CD14-positive monocyte (primary cell): Measurements from ENCODE around the gene BMS1. TPM values are rescaled to one million over a fixed set of nuclear protein-coding genes. Genes with fewer than 3 reads are reported as not detected.
"Not testable (repeated sequence)": the region's sequence is repeated elsewhere in the genome, so short reads cannot be mapped to it uniquely, and the experiment has no call there.

Experiments
- DNase-seq, 3 donors: peaks; one replicate each; pipeline ENCODE4 v3.0.0-alpha.2; 2011 to 2022
- H2AFZ ChIP-seq: 2 replicates; pipeline ENCODE4 v1.6.0; 2012; ENCODE audit warnings: mild to moderate bottlenecking, low read depth, low read length, inconsistent platforms; ENCODE audit not compliant: insufficient read depth, poor library complexity, severe bottlenecking
- H3K27ac ChIP-seq, 2 donors: 1 replicate in 1 of 2; 2 replicates in 1 of 2; pipeline ENCODE4 v1.5.1; 2012 to 2013; ENCODE audit warnings: low read length in 2 of 2, control low read depth in 1 of 2, inconsistent platforms in 1 of 2, low read depth in 1 of 2, mild to moderate bottlenecking in 1 of 2
- H3K27me3 ChIP-seq, 2 donors: one replicate each; pipeline versions ENCODE4 v1.6.0 to v1.6.1; 2011 to 2013; ENCODE audit warnings: low read length in 2 of 2; ENCODE audit not compliant: control insufficient read depth in 2 of 2, insufficient read depth in 2 of 2
- H3K36me3 ChIP-seq, 2 donors: replicated peaks in 1 of 2; 1 replicate in 1 of 2; 2 replicates in 1 of 2; pipeline versions ENCODE4 v1.5.1 to v1.6.1; 2012 to 2013; ENCODE audit warnings: low read length in 2 of 2, control low read depth in 1 of 2, inconsistent platforms in 1 of 2, mild to moderate bottlenecking in 1 of 2; ENCODE audit not compliant: insufficient read depth in 2 of 2, control insufficient read depth in 1 of 2
- H3K4me1 ChIP-seq, 2 donors: 1 replicate in 1 of 2; 2 replicates in 1 of 2; pipeline versions ENCODE4 v1.5.1 to v1.6.1; 2012 to 2013; ENCODE audit warnings: low read length in 2 of 2, control low read depth in 1 of 2, inconsistent platforms in 1 of 2, mild to moderate bottlenecking in 1 of 2, moderate library complexity in 1 of 2; ENCODE audit not compliant: insufficient read depth in 2 of 2, control insufficient read depth in 1 of 2
- H3K4me2 ChIP-seq: replicated peaks from 2 replicates; pipeline ENCODE3; 2012; ENCODE audit warnings: low read length, moderate library complexity, mild to moderate bottlenecking; ENCODE audit not compliant: poor library complexity, severe bottlenecking; ENCODE audit errors: extremely low read depth
- H3K4me3 ChIP-seq, 3 experiments: fragments of 200-600 bp in 1 of 3; sonication (generic) in 1 of 3; replicated peaks in 1 of 3; 1 replicate in 2 of 3; 2 replicates in 1 of 3; pipeline ENCODE4 v1.5.1; 2011 to 2013; ENCODE audit warnings: low read length in 3 of 3, mild to moderate bottlenecking in 3 of 3, control low read depth in 2 of 3, low read depth in 2 of 3, inconsistent platforms in 1 of 3, moderate library complexity in 1 of 3
- H3K79me2 ChIP-seq: 2 replicates; pipeline ENCODE4 v1.6.0; 2012; ENCODE audit warnings: mild to moderate bottlenecking, control low read depth, inconsistent platforms, low read length, moderate library complexity; ENCODE audit not compliant: insufficient read depth
- H3K9ac ChIP-seq: 2 replicates; pipeline ENCODE4 v1.6.0; 2017; ENCODE audit warnings: low read length, mild to moderate bottlenecking; ENCODE audit not compliant: insufficient read depth, poor library complexity, severe bottlenecking
- H3K9me3 ChIP-seq, 2 donors: replicated peaks in 1 of 2; 1 replicate in 1 of 2; 2 replicates in 1 of 2; pipeline versions ENCODE4 v1.5.1 to v1.6.1; 2012 to 2013; ENCODE audit warnings: low read length in 2 of 2, control low read depth in 1 of 2; ENCODE audit not compliant: control insufficient read depth in 1 of 2, insufficient read depth in 1 of 2
- H4K20me1 ChIP-seq: 2 replicates; pipeline ENCODE4 v1.6.0; 2012; ENCODE audit warnings: mild to moderate bottlenecking, low read length, control low read depth, moderate library complexity; ENCODE audit not compliant: insufficient read depth
- H3K27ac Mint-ChIP-seq, 7 donors: one replicate each; pipeline ENCODE4 v1.8.0; 2020; ENCODE audit warnings: mild to moderate bottlenecking in 7 of 7, mixed read lengths in 7 of 7, moderate library complexity in 6 of 7, inconsistent platforms in 2 of 7
- H3K27me3 Mint-ChIP-seq, 3 donors: one replicate each; pipeline ENCODE4 v1.8.0; 2021 to 2022; ENCODE audit warnings: low read depth in 3 of 3, mild to moderate bottlenecking in 3 of 3, mixed read lengths in 3 of 3, moderate library complexity in 3 of 3, inconsistent platforms in 1 of 3
- H3K36me3 Mint-ChIP-seq, 2 donors: one replicate each; pipeline ENCODE4 v1.8.0; 2020; ENCODE audit warnings: mixed read lengths in 2 of 2, inconsistent platforms in 1 of 2, mild to moderate bottlenecking in 1 of 2
- H3K4me1 Mint-ChIP-seq: one replicate; pipeline ENCODE4 v1.8.0; 2020; ENCODE audit warnings: mild to moderate bottlenecking, mixed read lengths
- H3K4me3 Mint-ChIP-seq, 2 donors: one replicate each; pipeline ENCODE4 v1.8.0; 2020; ENCODE audit warnings: mild to moderate bottlenecking in 2 of 2, mixed read lengths in 2 of 2, moderate library complexity in 1 of 2
- H3K9me3 Mint-ChIP-seq, 7 donors: one replicate each; pipeline ENCODE4 v1.8.0; 2020 to 2022; ENCODE audit warnings: mixed read lengths in 7 of 7, mild to moderate bottlenecking in 6 of 7, moderate library complexity in 6 of 7, inconsistent platforms in 2 of 7
- WGBS: methylation state at CpG from one replicate; pipeline ENCODE4 v1.1.5; 2013; ENCODE audit warnings: missing lambda C conversion rate; ENCODE audit not compliant: insufficient coverage; 5-methylcytosine and 5-hydroxymethylcytosine counted together
- intact Hi-C, 2 donors: fragments of 100-400 bp; cut with micrococcal nuclease; formaldehyde crosslinking; loops; one replicate each; pipeline versions ENCODE4 v1.15.0 to v1.15.1; 2023
- polyA plus RNA-seq, 3 donors: library from polyadenylated mRNA; depleted of rRNA in 1 of 3; unstranded in 2 of 3; stranded (reverse) in 1 of 3; fragments of 300-500 nt in 2 of 3; fragments of >200 nt in 1 of 3; fragmentation: Illumina TruSeq in 2 of 3; gene quantifications; 1 replicate in 2 of 3; 2 replicates in 1 of 3; pipeline ENCODE4 v1.2.3, GENCODE V29; 2012 to 2021
- TF ChIP-seq, protein P1 (sequence below): fragments of 200-600 bp; IDR thresholded peaks from one replicate; pipeline ENCODE4 v1.8.0; 2022; ENCODE audit warnings: antibody characterized with exemption, mild to moderate bottlenecking

BMS1 gene
- polyA plus RNA-seq, 3 donors = 2.4 to 4.6 (median 2.9) TPM

- Mint-ChIP-seq H3K4me3 (no peak overlapping the region), H3K36me3 (no peaks in the 10 kb centered on the region), H3K27ac (no peak overlapping the region), H3K27me3 (peaks cover 4 to 15% (median 5%) of the 10 kb centered on the region in 3 donors), H3K4me1 (no peaks in the 10 kb centered on the region), H3K9me3 (peaks cover 9 to 31% (median 27%) of the 10 kb centered on the region in 7 donors)
- WGBS = no CpG with 5 or more reads among the region's 3 CpGs
- no peak overlapping the region for H3K9ac ChIP-seq
- no peaks in the 10 kb centered on the region for H3K79me2 ChIP-seq
- H3K27ac ChIP-seq = no peak overlapping the region
- DNase-seq = no peak
- no peak overlapping the region for H2AFZ ChIP-seq
- peaks cover 0 to 2% of the 10 kb centered on the region in 2 donors for H3K27me3 ChIP-seq
- no peaks in the 10 kb centered on the region for H3K36me3 ChIP-seq
- H3K4me3 ChIP-seq = no peak overlapping the region
- H3K4me2 ChIP-seq = no peak overlapping the region
- H3K9me3 ChIP-seq = peaks cover 13 to 19% of the 10 kb centered on the region in 2 donors
- no peaks in the 10 kb centered on the region for H4K20me1 ChIP-seq
- intact Hi-C loops = no loop called here
- TF ChIP-seq, protein P1, sequence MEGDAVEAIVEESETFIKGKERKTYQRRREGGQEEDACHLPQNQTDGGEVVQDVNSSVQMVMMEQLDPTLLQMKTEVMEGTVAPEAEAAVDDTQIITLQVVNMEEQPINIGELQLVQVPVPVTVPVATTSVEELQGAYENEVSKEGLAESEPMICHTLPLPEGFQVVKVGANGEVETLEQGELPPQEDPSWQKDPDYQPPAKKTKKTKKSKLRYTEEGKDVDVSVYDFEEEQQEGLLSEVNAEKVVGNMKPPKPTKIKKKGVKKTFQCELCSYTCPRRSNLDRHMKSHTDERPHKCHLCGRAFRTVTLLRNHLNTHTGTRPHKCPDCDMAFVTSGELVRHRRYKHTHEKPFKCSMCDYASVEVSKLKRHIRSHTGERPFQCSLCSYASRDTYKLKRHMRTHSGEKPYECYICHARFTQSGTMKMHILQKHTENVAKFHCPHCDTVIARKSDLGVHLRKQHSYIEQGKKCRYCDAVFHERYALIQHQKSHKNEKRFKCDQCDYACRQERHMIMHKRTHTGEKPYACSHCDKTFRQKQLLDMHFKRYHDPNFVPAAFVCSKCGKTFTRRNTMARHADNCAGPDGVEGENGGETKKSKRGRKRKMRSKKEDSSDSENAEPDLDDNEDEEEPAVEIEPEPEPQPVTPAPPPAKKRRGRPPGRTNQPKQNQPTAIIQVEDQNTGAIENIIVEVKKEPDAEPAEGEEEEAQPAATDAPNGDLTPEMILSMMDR = no peak
- no peaks in the 10 kb centered on the region for H3K4me1 ChIP-seq
These were observed 43.9 kb upstream of the BMS1 start for GRCh38 chr10:42738679-42739078.

DNA sequence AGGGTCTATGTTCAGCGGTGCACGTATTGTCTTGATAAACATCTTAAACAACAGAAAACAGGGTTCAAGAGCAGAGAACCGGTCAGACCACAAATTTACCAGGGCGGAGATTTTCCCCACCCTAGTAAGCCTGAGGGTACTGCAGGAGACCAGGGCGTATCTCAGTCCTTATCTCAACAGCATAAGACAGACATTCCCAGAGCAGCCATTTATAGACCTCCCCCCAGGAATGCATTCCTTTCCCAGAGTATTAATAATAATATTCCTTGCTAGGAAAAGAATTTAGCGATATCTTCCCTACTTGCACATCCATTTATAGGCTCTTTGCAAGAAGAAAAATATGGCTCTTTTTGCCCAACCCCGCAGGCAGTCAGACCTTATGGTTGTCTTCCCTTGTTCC is 41.1 kb upstream of the BMS1 start:
- H3K27ac Mint-ChIP-seq, H3K4me1 ChIP-seq, H3K36me3 Mint-ChIP-seq, H3K4me1 Mint-ChIP-seq, H3K4me3 Mint-ChIP-seq, H3K27ac ChIP-seq, H3K4me2 ChIP-seq, H3K36me3 ChIP-seq, DNase-seq, H3K9ac ChIP-seq, H3K27me3 ChIP-seq, intact Hi-C loops, H2AFZ ChIP-seq, H4K20me1 ChIP-seq, H3K79me2 ChIP-seq, H3K4me3 ChIP-seq: not testable (repeated sequence)
- Mint-ChIP-seq H3K9me3 (peaks cover 9 to 38% (median 34%) of the 10 kb centered on the region in 7 donors), H3K27me3 (peaks cover 4 to 19% (median 5%) of the 10 kb centered on the region in 3 donors)
- WGBS = 78% methylated on average over 3 of the region's 7 CpGs
- H3K9me3 ChIP-seq = peaks cover 13 to 19% of the 10 kb centered on the region in 2 donors
